ENCODE measurements around the gene CLCN6.

DNA sequence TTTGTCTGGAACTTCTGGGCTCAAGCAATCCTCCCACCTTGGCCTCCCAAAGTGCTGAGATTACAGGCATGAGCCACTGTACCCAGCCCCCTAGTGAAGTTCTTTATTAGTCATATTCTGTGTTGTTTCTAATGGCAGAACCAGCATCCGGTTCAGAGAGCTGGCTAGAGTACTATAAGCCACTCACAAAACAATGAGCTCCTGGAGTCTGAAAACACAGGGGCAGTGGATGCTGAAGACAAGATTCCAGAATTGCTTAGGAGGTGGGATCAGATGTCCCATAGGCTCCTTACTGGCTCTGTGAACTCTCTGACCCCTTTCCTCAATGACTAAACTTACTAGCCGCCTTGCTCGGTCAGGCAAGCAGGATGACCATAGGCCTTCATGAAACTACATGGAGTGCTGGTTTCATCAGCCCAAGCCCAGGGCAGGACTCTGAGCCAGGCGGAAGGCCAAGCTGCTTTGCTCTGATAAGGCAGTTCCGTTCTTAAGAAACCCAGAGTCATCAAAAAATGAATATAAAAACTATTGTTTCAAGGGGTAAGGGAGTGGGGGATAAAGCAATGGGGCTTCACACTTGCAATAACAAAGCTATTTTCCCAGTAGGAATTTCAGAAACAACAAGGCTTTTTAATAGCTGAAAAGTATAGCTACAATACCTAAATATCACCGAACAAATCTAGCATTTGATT, 8.3 kb upstream of the CLCN6 start:
- TF ChIP-seq EZH2 (IDR thresholded peaks at IDR 0.05; ENCODE audit: borderline replicate concordance), result no peak
- TF ChIP-seq, protein P1, sequence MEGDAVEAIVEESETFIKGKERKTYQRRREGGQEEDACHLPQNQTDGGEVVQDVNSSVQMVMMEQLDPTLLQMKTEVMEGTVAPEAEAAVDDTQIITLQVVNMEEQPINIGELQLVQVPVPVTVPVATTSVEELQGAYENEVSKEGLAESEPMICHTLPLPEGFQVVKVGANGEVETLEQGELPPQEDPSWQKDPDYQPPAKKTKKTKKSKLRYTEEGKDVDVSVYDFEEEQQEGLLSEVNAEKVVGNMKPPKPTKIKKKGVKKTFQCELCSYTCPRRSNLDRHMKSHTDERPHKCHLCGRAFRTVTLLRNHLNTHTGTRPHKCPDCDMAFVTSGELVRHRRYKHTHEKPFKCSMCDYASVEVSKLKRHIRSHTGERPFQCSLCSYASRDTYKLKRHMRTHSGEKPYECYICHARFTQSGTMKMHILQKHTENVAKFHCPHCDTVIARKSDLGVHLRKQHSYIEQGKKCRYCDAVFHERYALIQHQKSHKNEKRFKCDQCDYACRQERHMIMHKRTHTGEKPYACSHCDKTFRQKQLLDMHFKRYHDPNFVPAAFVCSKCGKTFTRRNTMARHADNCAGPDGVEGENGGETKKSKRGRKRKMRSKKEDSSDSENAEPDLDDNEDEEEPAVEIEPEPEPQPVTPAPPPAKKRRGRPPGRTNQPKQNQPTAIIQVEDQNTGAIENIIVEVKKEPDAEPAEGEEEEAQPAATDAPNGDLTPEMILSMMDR (IDR thresholded peaks at IDR 0.05; ENCODE audit: poor library complexity), result no peak
